B cell (primary cell): ENCODE measurements around the gene PCBP1. TPM values are rescaled to one million over a fixed set of nuclear protein-coding genes. Genes with fewer than 3 reads are reported as not detected.

Source experiments
- ATAC-seq: fragments of 200-7000 bp; cut with Tn5 transposase; one replicate; pipeline ENCODE4 v1.10.0; 2021; ENCODE audit warnings: low read depth, mild to moderate bottlenecking, moderate number of reproducible peaks, moderate library complexity
- CTCF ChIA-PET: fragments of 350-600 bp; sonication (Branson Sonifier 250); formaldehyde crosslinking; loops from one replicate; lab custom pipeline; 2021; ENCODE audit warnings: antibody characterized with exemption, inconsistent platforms; lab: Charles Lee
- POLR2A ChIA-PET: fragments of 350-600 bp; sonication (Branson Sonifier 250); formaldehyde crosslinking; loops from one replicate; lab custom pipeline; 2021; ENCODE audit warnings: antibody characterized with exemption; lab: Charles Lee
- DNase-seq: peaks from one replicate; pipeline ENCODE4 v3.0.0; 2013
- H2AFZ ChIP-seq: 2 replicates; pipeline ENCODE4 v1.6.1; 2012; ENCODE audit warnings: mild to moderate bottlenecking, low read depth, low read length; ENCODE audit not compliant: insufficient read depth, poor library complexity, severe bottlenecking
- H3K27ac ChIP-seq, 2 donors: 1 replicate in 1 of 2; 2 replicates in 1 of 2; pipeline ENCODE4 v1.5.1; 2012 to 2013; ENCODE audit warnings: low read length in 2 of 2, mild to moderate bottlenecking in 2 of 2, moderate library complexity in 1 of 2
- H3K27me3 ChIP-seq, 4 experiments: fragments of 200-600 bp in 1 of 4; sonication (generic) in 1 of 4; replicated peaks in 1 of 4; 1 replicate in 2 of 4; 2 replicates in 2 of 4; pipeline versions ENCODE4 v1.6.1 to v1.7.0; 2013 to 2016; ENCODE audit warnings: low read length in 3 of 4, mild to moderate bottlenecking in 2 of 4, mixed read lengths in 1 of 4, moderate library complexity in 1 of 4; ENCODE audit not compliant: insufficient read depth in 4 of 4, control insufficient read depth in 3 of 4; ENCODE audit errors: control extremely low read depth in 1 of 4
- H3K36me3 ChIP-seq, 2 experiments: replicated peaks in 1 of 2; 1 replicate in 1 of 2; 2 replicates in 1 of 2; pipeline versions ENCODE4 v1.6.1 to v1.7.1; 2013; ENCODE audit warnings: low read length in 1 of 2; ENCODE audit not compliant: insufficient read depth in 2 of 2, control insufficient read depth in 1 of 2; ENCODE audit errors: control extremely low read depth in 1 of 2, extremely low read depth in 1 of 2
- H3K4me1 ChIP-seq, 2 donors: fragments of 200-600 bp in 1 of 2; sonication (generic) in 1 of 2; 1 replicate in 1 of 2; 2 replicates in 1 of 2; pipeline versions ENCODE4 v1.5.1 to v1.6.1; 2013 to 2017; ENCODE audit warnings: low read length in 2 of 2; ENCODE audit not compliant: control insufficient read depth in 2 of 2, insufficient read depth in 2 of 2
- H3K4me2 ChIP-seq: replicated peaks from 2 replicates; pipeline ENCODE3; 2012; ENCODE audit warnings: mild to moderate bottlenecking, low read depth, low read length; ENCODE audit not compliant: poor library complexity, severe bottlenecking
- H3K4me3 ChIP-seq, 5 experiments: fragments of 200-600 bp in 1 of 5; sonication (generic) in 1 of 5; 1 replicate in 3 of 5; 2 replicates in 2 of 5; pipeline versions ENCODE4 v1.5.1 to v1.7.0; 2011 to 2016; ENCODE audit warnings: low read length in 4 of 5, mild to moderate bottlenecking in 4 of 5, low read depth in 2 of 5, control low read depth in 1 of 5, moderate library complexity in 1 of 5; ENCODE audit not compliant: insufficient read depth in 1 of 5; ENCODE audit errors: control extremely low read depth in 1 of 5, extremely low read depth in 1 of 5
- H3K79me2 ChIP-seq: fragments of 200-600 bp; sonication (generic); one replicate; pipeline ENCODE4 v1.6.0; 2016; ENCODE audit warnings: low read length; ENCODE audit not compliant: control insufficient read depth, insufficient read depth
- H3K9ac ChIP-seq: fragments of 200-600 bp; sonication (generic); 2 replicates; pipeline ENCODE4 v1.6.1; 2017; ENCODE audit warnings: mild to moderate bottlenecking, low read length, moderate library complexity
- H3K9me3 ChIP-seq, 3 donors: one replicate each; pipeline versions ENCODE4 v1.6.1 to v1.7.1; 2013; ENCODE audit warnings: low read length in 2 of 3; ENCODE audit not compliant: control insufficient read depth in 2 of 3, insufficient read depth in 1 of 3; ENCODE audit errors: control extremely low read depth in 1 of 3
- H4K20me1 ChIP-seq: 2 replicates; pipeline ENCODE4 v1.6.0; 2012; ENCODE audit warnings: mild to moderate bottlenecking, low read length; ENCODE audit not compliant: insufficient read depth, control insufficient read depth, poor library complexity, severe bottlenecking
- H3K27ac Mint-ChIP-seq: one replicate; pipeline ENCODE4 v1.8.0; 2021; ENCODE audit warnings: mixed read lengths
- H3K27me3 Mint-ChIP-seq: one replicate; pipeline ENCODE4 v1.8.0; 2021; ENCODE audit warnings: mixed read lengths
- H3K4me1 Mint-ChIP-seq: one replicate; pipeline ENCODE4 v1.8.0; 2021; ENCODE audit warnings: mixed read lengths
- H3K4me3 Mint-ChIP-seq: one replicate; pipeline ENCODE4 v1.8.0; 2021; ENCODE audit warnings: mixed read lengths
- H3K9me3 Mint-ChIP-seq: one replicate; pipeline ENCODE4 v1.8.0; 2022; ENCODE audit warnings: mixed read lengths; ENCODE audit not compliant: insufficient read depth
- CTCF ChIP-seq: fragments of 200-600 bp; IDR thresholded peaks from one replicate; pipeline ENCODE4 v1.8.0; 2022; ENCODE audit warnings: antibody characterized with exemption, mild to moderate bottlenecking
- EZH2 ChIP-seq: IDR thresholded peaks from 2 replicates; pipeline ENCODE4 v1.6.1; 2012; ENCODE audit warnings: borderline replicate concordance, low read depth, mild to moderate bottlenecking, moderate library complexity, low read length; ENCODE audit not compliant: insufficient read depth, poor library complexity, severe bottlenecking
- WGBS: methylation state at CpG from one replicate; pipeline ENCODE4 v1.1.5; 2013; ENCODE audit warnings: missing lambda C conversion rate; ENCODE audit not compliant: insufficient coverage; 5-methylcytosine and 5-hydroxymethylcytosine counted together
- intact Hi-C: fragments of 100-400 bp; cut with micrococcal nuclease; formaldehyde crosslinking; loops from one replicate; pipeline ENCODE4 v1.10.0; 2022
- polyA plus RNA-seq: library from polyadenylated mRNA; depleted of rRNA; stranded (reverse); fragments of >200 nt; gene quantifications from 2 replicates; pipeline ENCODE4 v1.2.3, GENCODE V29; 2012
- total RNA-seq, 2 donors: library from RNA; stranded (reverse); fragments of 120-200 nt in 1 of 2; gene quantifications; 1 replicate in 1 of 2; 2 replicates in 1 of 2; pipeline versions ENCODE4 v1.2.3 to v1.2.4, GENCODE V29; 2013 to 2022

PCBP1 gene
- total and polyA plus RNA-seq, 2 donors (not counting 1 experiment from before 2014, with no cell fraction given), result 172 to 327 TPM

- TF ChIP-seq CTCF, result no peak
- TF ChIP-seq EZH2, result no peak
- Histone ChIP-seq H3K36me3 (no peaks in the 10 kb centered on the region), H3K4me2 (no peak overlapping the region), H2AFZ (peak overlapping the region; percentile 74), H4K20me1 (no peaks in the 10 kb centered on the region), H3K4me3 (no peak overlapping the region), H3K9ac (no peak overlapping the region), H3K9me3 (no peaks in the 10 kb centered on the region), H3K27me3 (no peaks in the 10 kb centered on the region), H3K79me2 (no peaks in the 10 kb centered on the region), H3K4me1 (peaks cover 35 to 54% of the 10 kb centered on the region in 2 donors), H3K27ac (no peak overlapping the region)
- ChIA-PET POLR2A (interaction anchor here (1.6 to 2.8 kb wide), 4 partner anchors 8 to 30 kb away, joined by 6 to 25 read pairs (median 10); partner anchors contain the start of gene PCBP1), CTCF (interaction anchor here (1.0 to 2.1 kb wide), 5 partner anchors 7 to 17 kb away, joined by 3 to 6 read pairs (median 4); no protein-coding TSS in a partner anchor)
- no peaks in the 10 kb centered on the region for H3K27me3 Mint-ChIP-seq
- peak overlapping the region; percentile 63 for H3K27ac Mint-ChIP-seq
- WGBS, result no CpG with 5 or more reads among the region's 2 CpGs
- no peaks in the 10 kb centered on the region for H3K9me3 Mint-ChIP-seq
- intact Hi-C loops, result no loop called here
- H3K4me1 Mint-ChIP-seq, result peaks cover 48% of the 10 kb centered on the region
- H3K4me3 Mint-ChIP-seq, result no peak overlapping the region
- no peak for ATAC-seq
- no peak for DNase-seq
Observed at GRCh38 chr2:70116936-70117552, 29.8 kb downstream of the PCBP1 start.

GRCh38 chr2:70118798-70119454, 31.6 kb downstream of the PCBP1 start:
- Histone ChIP-seq H2AFZ (peak overlapping the region; percentile 1), H3K4me3 (no peak overlapping the region), H3K36me3 (no peaks in the 10 kb centered on the region), H3K4me2 (no peak overlapping the region), H3K9me3 (no peaks in the 10 kb centered on the region), H3K4me1 (peaks cover 53 to 72% of the 10 kb centered on the region in 2 donors), H3K27ac (peak overlapping the region in 1 of 2 donors; percentile 38), H3K27me3 (no peaks in the 10 kb centered on the region), H4K20me1 (no peaks in the 10 kb centered on the region), H3K9ac (no peak overlapping the region), H3K79me2 (no peaks in the 10 kb centered on the region)
- no peak for TF ChIP-seq EZH2
- no peak for TF ChIP-seq CTCF
- POLR2A ChIA-PET, result interaction anchor here (1.2 to 4.4 kb wide), 2 partner anchors 15 to 24 kb away, joined by 4 to 26 read pairs; no protein-coding TSS in a partner anchor
- H3K27me3 Mint-ChIP-seq, result no peaks in the 10 kb centered on the region
- no peak overlapping the region for H3K4me3 Mint-ChIP-seq
- H3K4me1 Mint-ChIP-seq, result peaks cover 66% of the 10 kb centered on the region
- WGBS, result 73% methylated on average over 4 of the region's 4 CpGs
- CTCF ChIA-PET, result no interaction called here
- intact Hi-C loops, result no loop called here
- peak overlapping the region; percentile 83 for H3K27ac Mint-ChIP-seq
- H3K9me3 Mint-ChIP-seq, result no peaks in the 10 kb centered on the region
- ATAC-seq, result no peak
- DNase-seq, result no peak
